ENCODE measurements around the gene TMEM52. TPM values are rescaled to one million over a fixed set of nuclear protein-coding genes. Genes with fewer than 3 reads are reported as not detected.

The TMEM52 gene
- total and polyA plus RNA-seq, 9 of the 15 experiments (the other 6 are each of a cell fraction or from before 2014, with no cell fraction given): 0.37 to 22.5 (median 6.8) TPM

GRCh38 chr1:1964811-1965210 lies 45.7 kb upstream of the TMEM52 start:
- ChIA-PET POLR2A (interaction anchor here (1.4 kb wide), 1 partner anchor 36 kb away, joined by 3 read pairs; no protein-coding TSS in a partner anchor), CTCF (ENCODE audit: low intra/inter-chr PET ratio) (no interaction called here)
- H3K9ac ChIP-seq (ENCODE audit: insufficient read depth in 1 of 2, low read depth in 2 of 2, low read length in 2 of 2): no peak overlapping the region
- intact Hi-C loops (cut with micrococcal nuclease): no loop called here
- H3K9me3 ChIP-seq (replicated peaks; ENCODE audit: control insufficient read depth, insufficient read depth, low read depth, low read length): no peaks in the 10 kb centered on the region
- no peak for ATAC-seq
- H3K4me2 ChIP-seq (ENCODE audit: insufficient read depth, low read length): no peak overlapping the region
- no peak for DNase-seq (ENCODE audit: extremely low read depth in 1 of 4, low spot score in 3 of 4)
- TF ChIP-seq POLR2A (conservative IDR thresholded peaks at IDR 0.05) (no peak), U2AF2 (optimal IDR thresholded peaks at IDR 0.05; ENCODE audit: low read depth, low read length) (no peak), TRIM28 (IDR thresholded peaks at IDR 0.05) (no peak), ZNF436 (CRISPR knock-in tag; IDR thresholded peaks at IDR 0.05) (no peak), ZNF124 (CRISPR knock-in tag; IDR thresholded peaks at IDR 0.05) (no peak), CXXC5 (CRISPR knock-in tag; IDR thresholded peaks at IDR 0.05) (no peak), ZC3H11A (IDR thresholded peaks at IDR 0.05; ENCODE audit: low read depth, low read length) (no peak), NFATC3 (IDR thresholded peaks at IDR 0.05) (no peak)
- no peak overlapping the region for H3K27ac ChIP-seq (ENCODE audit: extremely low read depth, low read depth, low read length)
- peaks cover 8% of the 10 kb centered on the region for H4K20me1 ChIP-seq (replicated peaks; ENCODE audit: control insufficient read depth, insufficient read depth, low read length)
- H3K4me1 ChIP-seq (replicated peaks in 1 of 2; ENCODE audit: control insufficient read depth in 2 of 2, insufficient read depth in 2 of 2, low read length in 2 of 2): peaks cover 0 to 26% of the 10 kb centered on the region in 2 experiments; a peak in 3 of 5 replicates
- H3K27me3 ChIP-seq (ENCODE audit: control insufficient read depth in 2 of 2, insufficient read depth in 2 of 2, low read length in 2 of 2): peaks cover 51 to 81% of the 10 kb centered on the region in 2 experiments
- H3K36me3 ChIP-seq (ENCODE audit: control insufficient read depth, insufficient read depth, low read length): no peaks in the 10 kb centered on the region
- no peak overlapping the region for H3K4me3 ChIP-seq
- no peak overlapping the region for H2AFZ ChIP-seq (ENCODE audit: low read depth, low read length)
- 3% methylated on average over 25 of the region's 25 CpGs for WGBS (ENCODE audit: insufficient coverage, low coverage, missing lambda C conversion rate)
- H3K79me2 ChIP-seq (ENCODE audit: control insufficient read depth, insufficient read depth, low read length): no peaks in the 10 kb centered on the region
- no peaks in the 10 kb centered on the region for H3K9me1 ChIP-seq (ENCODE audit: control insufficient read depth, insufficient read depth, low read length)
- FAIRE-seq: no peak
- BruUV-seq (replicated peaks): no TSS peak
- in situ Hi-C loops (cut with MboI): loop anchor here (5.0 kb wide), 1 partner anchor 72 kb away; no protein-coding TSS in a partner anchor

GRCh38 chr1:1963570-1963969 lies 44.5 kb upstream of the TMEM52 start:
- ChIA-PET CTCF (ENCODE audit: low intra/inter-chr PET ratio) (no interaction called here), POLR2A (interaction anchor here (0.6 kb wide), 1 partner anchor 14 kb away, joined by 4 read pairs; no protein-coding TSS in a partner anchor)
- ATAC-seq (no peak), FAIRE-seq (no peak), DNase-seq (ENCODE audit: extremely low read depth in 1 of 4, low spot score in 3 of 4) (no peak)
- no peak overlapping the region for H3K27ac ChIP-seq (ENCODE audit: extremely low read depth, low read depth, low read length)
- H3K4me2 ChIP-seq (ENCODE audit: insufficient read depth, low read length): no peak overlapping the region
- peaks cover 0 to 31% of the 10 kb centered on the region in 2 experiments; a peak in 3 of 5 replicates for H3K4me1 ChIP-seq (replicated peaks in 1 of 2; ENCODE audit: control insufficient read depth in 2 of 2, insufficient read depth in 2 of 2, low read length in 2 of 2)
- no peaks in the 10 kb centered on the region for H3K9me1 ChIP-seq (ENCODE audit: control insufficient read depth, insufficient read depth, low read length)
- peaks cover 60 to 91% of the 10 kb centered on the region in 2 experiments for H3K27me3 ChIP-seq (ENCODE audit: control insufficient read depth in 2 of 2, insufficient read depth in 2 of 2, low read length in 2 of 2)
- H3K4me3 ChIP-seq: no peak overlapping the region
- H3K9ac ChIP-seq (ENCODE audit: insufficient read depth in 1 of 2, low read depth in 2 of 2, low read length in 2 of 2): no peak overlapping the region
- peaks cover 8% of the 10 kb centered on the region for H4K20me1 ChIP-seq (replicated peaks; ENCODE audit: control insufficient read depth, insufficient read depth, low read length)
- 1% methylated on average over 17 of the region's 17 CpGs for WGBS (ENCODE audit: insufficient coverage, low coverage, missing lambda C conversion rate)
- no peaks in the 10 kb centered on the region for H3K9me3 ChIP-seq (replicated peaks; ENCODE audit: control insufficient read depth, insufficient read depth, low read depth, low read length)
- in situ Hi-C loops (cut with MboI): loop anchor here (5.0 kb wide), 1 partner anchor 74 kb away; no protein-coding TSS in a partner anchor
- no peak overlapping the region for H2AFZ ChIP-seq (ENCODE audit: low read depth, low read length)
- BruUV-seq (replicated peaks): no TSS peak
- no peaks in the 10 kb centered on the region for H3K36me3 ChIP-seq (ENCODE audit: control insufficient read depth, insufficient read depth, low read length)
- H3K79me2 ChIP-seq (ENCODE audit: control insufficient read depth, insufficient read depth, low read length): no peaks in the 10 kb centered on the region
- TF ChIP-seq POU5F1 (IDR thresholded peaks at IDR 0.05; ENCODE audit: borderline replicate concordance, low read depth, low read length, partially characterized antibody) (no peak), HNRNPLL (IDR thresholded peaks at IDR 0.05; ENCODE audit: low read depth, low read length, poor library complexity, severe bottlenecking) (no peak), RBM34 (IDR thresholded peaks at IDR 0.05; ENCODE audit: borderline replicate concordance, insufficient read depth, low read length) (no peak), PHF20 (IDR thresholded peaks at IDR 0.05; ENCODE audit: partially characterized antibody) (no peak), ZNF780A (CRISPR knock-in tag; IDR thresholded peaks at IDR 0.05) (no peak), U2AF2 (optimal IDR thresholded peaks at IDR 0.05; ENCODE audit: low read depth, low read length) (no peak)
- intact Hi-C loops (cut with micrococcal nuclease): no loop called here

Data from K562 (cell line).